ENCODE measurements around the gene GAP43. TPM values are rescaled to one million over a fixed set of nuclear protein-coding genes. Genes with fewer than 3 reads are reported as not detected.

The GAP43 gene
- total and polyA plus RNA-seq, 2 of the 4 experiments (the other 2 are of a cell fraction), result 0.36 to 0.51 TPM

- no peak overlapping the region for H4K5ac ChIP-seq (ENCODE audit: low read depth, low read length)
- H3K9me1 ChIP-seq (ENCODE audit: insufficient read depth, low read length), result no peaks in the 10 kb centered on the region
- H3K18ac ChIP-seq (ENCODE audit: low read depth, low read length), result no peak overlapping the region
- in situ Hi-C loops (cut with MboI; ENCODE audit: low sequenced_read_pairs), result no loop called here
- no TSS peak for BruUV-seq (replicated peaks)
- no peaks in the 10 kb centered on the region for H3K79me1 ChIP-seq (ENCODE audit: low read depth in 1 of 2, low read length in 2 of 2)
- H2BK15ac ChIP-seq (ENCODE audit: low read depth, low read length), result no peak overlapping the region
- no peak overlapping the region for H2AK5ac ChIP-seq (ENCODE audit: low read depth, low read length)
- H3K56ac ChIP-seq (ENCODE audit: extremely low read depth, insufficient read depth, low read length), result no peak overlapping the region
- dilution Hi-C loops (cut with HindIII; ENCODE audit: low sequenced_read_pairs, unreplicated experiment), result no loop called here
- H2BK120ac ChIP-seq (ENCODE audit: low read depth, low read length), result no peak overlapping the region
- no peak overlapping the region for H3K14ac ChIP-seq (replicated peaks; ENCODE audit: low read depth, low read length)
- H3K27me3 ChIP-seq (ENCODE audit: control insufficient read depth, insufficient read depth, low read length), result no peaks in the 10 kb centered on the region; the same call in 1 of the 2 replicates
- no peak overlapping the region for H3K9ac ChIP-seq (ENCODE audit: low read depth, low read length)
- no peaks in the 10 kb centered on the region for H3K36me3 ChIP-seq (ENCODE audit: control insufficient read depth, insufficient read depth, low read length)
- H4K8ac ChIP-seq (ENCODE audit: low read depth in 2 of 2, low read length in 2 of 2), result no peak overlapping the region
- no peak overlapping the region for H3K23ac ChIP-seq (ENCODE audit: low read depth, low read length)
- no peaks in the 10 kb centered on the region for H3K4me1 ChIP-seq (ENCODE audit: control insufficient read depth, insufficient read depth, low read length)
- no peak overlapping the region for H4K91ac ChIP-seq (ENCODE audit: insufficient read depth, low read depth, low read length)
- ATAC-seq (ENCODE audit: low read depth), result no peak
- H3K4me2 ChIP-seq (ENCODE audit: low read depth, low read length), result no peak overlapping the region
- H2BK20ac ChIP-seq (ENCODE audit: low read depth, low read length), result no peak overlapping the region
- DNase-seq, result no peak
- TF ChIP-seq RCOR1 (IDR thresholded peaks at IDR 0.05; ENCODE audit: insufficient replicate concordance, low read length) (no peak), MAFK (IDR thresholded peaks at IDR 0.05; ENCODE audit: low read depth, low read length) (no peak), RAD21 (IDR thresholded peaks at IDR 0.05; ENCODE audit: low read length) (no peak), RFX5 (IDR thresholded peaks at IDR 0.05; ENCODE audit: low read depth, low read length) (no peak), BHLHE40 (IDR thresholded peaks at IDR 0.05; ENCODE audit: low read depth, low read length) (no peak)
- TF ChIP-seq, protein P1, sequence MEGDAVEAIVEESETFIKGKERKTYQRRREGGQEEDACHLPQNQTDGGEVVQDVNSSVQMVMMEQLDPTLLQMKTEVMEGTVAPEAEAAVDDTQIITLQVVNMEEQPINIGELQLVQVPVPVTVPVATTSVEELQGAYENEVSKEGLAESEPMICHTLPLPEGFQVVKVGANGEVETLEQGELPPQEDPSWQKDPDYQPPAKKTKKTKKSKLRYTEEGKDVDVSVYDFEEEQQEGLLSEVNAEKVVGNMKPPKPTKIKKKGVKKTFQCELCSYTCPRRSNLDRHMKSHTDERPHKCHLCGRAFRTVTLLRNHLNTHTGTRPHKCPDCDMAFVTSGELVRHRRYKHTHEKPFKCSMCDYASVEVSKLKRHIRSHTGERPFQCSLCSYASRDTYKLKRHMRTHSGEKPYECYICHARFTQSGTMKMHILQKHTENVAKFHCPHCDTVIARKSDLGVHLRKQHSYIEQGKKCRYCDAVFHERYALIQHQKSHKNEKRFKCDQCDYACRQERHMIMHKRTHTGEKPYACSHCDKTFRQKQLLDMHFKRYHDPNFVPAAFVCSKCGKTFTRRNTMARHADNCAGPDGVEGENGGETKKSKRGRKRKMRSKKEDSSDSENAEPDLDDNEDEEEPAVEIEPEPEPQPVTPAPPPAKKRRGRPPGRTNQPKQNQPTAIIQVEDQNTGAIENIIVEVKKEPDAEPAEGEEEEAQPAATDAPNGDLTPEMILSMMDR (conservative IDR thresholded peaks at IDR 0.05; ENCODE audit: low read depth, low read length), result no peak
- ChIA-PET POLR2A (ENCODE audit: unreplicated experiment) (no interaction called here), CTCF (no interaction called here)
- 69% methylated on average over 4 of the region's 4 CpGs; no CpG with 5 or more reads in 1 of the 2 experiments for WGBS, 2 experiments (ENCODE audit: extremely low coverage in 2 of 2, insufficient read length in 1 of 2)
- H2AFZ ChIP-seq (replicated peaks; ENCODE audit: low read length, poor library complexity), result no peak overlapping the region
- H2BK5ac ChIP-seq (ENCODE audit: low read depth, low read length, poor library complexity, severe bottlenecking), result no peak overlapping the region
- no peak overlapping the region for H3K4me3 ChIP-seq (ENCODE audit: insufficient read depth, low read depth, low read length)
- no peak overlapping the region for H2AK9ac ChIP-seq (replicated peaks; ENCODE audit: low read depth, low read length, poor library complexity)
- H4K20me1 ChIP-seq (ENCODE audit: insufficient read depth, low read length), result no peaks in the 10 kb centered on the region
- H3K9me3 ChIP-seq (ENCODE audit: control insufficient read depth, insufficient read depth, low read length), result no peaks in the 10 kb centered on the region
- no peak overlapping the region for H3K27ac ChIP-seq (ENCODE audit: insufficient read depth, low read length)
- no peak overlapping the region for H3K4ac ChIP-seq (ENCODE audit: low read depth, low read length)
- intact Hi-C loops (cut with micrococcal nuclease), result no loop called here
Observed at GRCh38 chr3:115616461-115616860, 6.8 kb upstream of the GAP43 start.
